ENCODE results near the gene CEP164. TPM values are rescaled to one million over a fixed set of nuclear protein-coding genes. Genes with fewer than 3 reads are reported as not detected.
A peak's percentile ranks its signal among the peaks of the same experiment; 100 is the strongest.

The CEP164 gene
- total and polyA plus RNA-seq, 2 of the 4 experiments (the other 2 are of a cell fraction) = 23.3 to 26.9 TPM

DNA sequence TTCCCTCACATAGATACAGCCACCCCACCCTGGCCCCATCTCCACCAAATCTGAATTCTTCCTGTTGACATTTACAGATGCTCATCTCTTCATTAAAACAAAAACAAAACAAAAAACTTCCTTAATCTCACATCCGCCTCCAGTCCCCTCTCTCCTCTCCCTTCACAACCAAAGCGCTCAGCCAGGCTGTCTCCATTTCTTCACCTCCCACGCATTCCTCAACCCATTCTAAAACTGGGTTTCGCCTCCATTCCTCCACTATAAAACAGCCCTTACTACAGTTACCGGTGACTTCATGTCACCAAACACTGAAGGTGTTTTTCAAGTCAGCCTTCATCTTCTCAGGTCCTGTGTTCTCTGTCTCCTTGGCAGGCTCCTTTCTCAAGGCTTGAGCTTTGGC is 26.9 kb upstream of the CEP164 start:
- peaks cover 12% of the 10 kb centered on the region; the same call in 1 of the 2 replicates for H4K20me1 ChIP-seq (ENCODE audit: insufficient read depth, low read length)
- H4K8ac ChIP-seq (ENCODE audit: low read depth in 2 of 2, low read length in 2 of 2) = peak overlapping the region; percentile 15 to 84; a peak in 2 of 4 replicates
- H2BK120ac ChIP-seq (ENCODE audit: low read depth, low read length) = no peak overlapping the region
- peaks cover 12 to 33% of the 10 kb centered on the region in 2 experiments for H3K79me1 ChIP-seq (ENCODE audit: low read depth in 1 of 2, low read length in 2 of 2)
- BruUV-seq (replicated peaks) = no TSS peak
- H3K4me1 ChIP-seq (ENCODE audit: control insufficient read depth, insufficient read depth, low read length) = peaks cover 13% of the 10 kb centered on the region; the same call in 1 of the 2 replicates
- peak overlapping the region; percentile 11 for H2AFZ ChIP-seq (replicated peaks; ENCODE audit: low read length, poor library complexity)
- H3K27ac ChIP-seq (ENCODE audit: insufficient read depth, low read length) = no peak overlapping the region
- WGBS, 2 experiments (ENCODE audit: extremely low coverage in 2 of 2, insufficient read length in 1 of 2) = 71 to 100% methylated on average over 3 to 5 of the region's 5 CpGs
- H2BK5ac ChIP-seq (ENCODE audit: low read depth, low read length, poor library complexity, severe bottlenecking) = no peak overlapping the region
- H4K5ac ChIP-seq (ENCODE audit: low read depth, low read length) = no peak overlapping the region
- in situ Hi-C loops (cut with MboI; ENCODE audit: low sequenced_read_pairs) (no loop called here), dilution Hi-C loops (cut with HindIII; ENCODE audit: low sequenced_read_pairs, unreplicated experiment) (no loop called here), intact Hi-C loops (cut with micrococcal nuclease) (no loop called here)
- TF ChIP-seq BHLHE40 (IDR thresholded peaks at IDR 0.05; ENCODE audit: low read depth, low read length) (no peak), FOS (IDR thresholded peaks at IDR 0.05; ENCODE audit: low read depth, low read length) (no peak), RAD21 (IDR thresholded peaks at IDR 0.05; ENCODE audit: low read length) (no peak), RFX5 (IDR thresholded peaks at IDR 0.05; ENCODE audit: low read depth, low read length) (no peak), MAZ (IDR thresholded peaks at IDR 0.05; ENCODE audit: borderline replicate concordance, low read depth, low read length) (no peak), CEBPB (IDR thresholded peaks at IDR 0.05; ENCODE audit: low read depth, low read length) (no peak), CHD1 (IDR thresholded peaks at IDR 0.05; ENCODE audit: low read depth, low read length) (no peak), RCOR1 (IDR thresholded peaks at IDR 0.05; ENCODE audit: insufficient replicate concordance, low read length) (no peak), POLR2A (IDR thresholded peaks at IDR 0.05; ENCODE audit: low read depth, low read length) (no peak), MXI1 (IDR thresholded peaks at IDR 0.05; ENCODE audit: borderline replicate concordance, low read depth, low read length) (no peak), SMC3 (IDR thresholded peaks at IDR 0.05; ENCODE audit: low read depth, low read length) (no peak), NFE2L2 (IDR thresholded peaks at IDR 0.05; ENCODE audit: low read depth, low read length) (no peak), MAFK (IDR thresholded peaks at IDR 0.05; ENCODE audit: low read depth, low read length) (no peak)
- TF ChIP-seq, protein P1, sequence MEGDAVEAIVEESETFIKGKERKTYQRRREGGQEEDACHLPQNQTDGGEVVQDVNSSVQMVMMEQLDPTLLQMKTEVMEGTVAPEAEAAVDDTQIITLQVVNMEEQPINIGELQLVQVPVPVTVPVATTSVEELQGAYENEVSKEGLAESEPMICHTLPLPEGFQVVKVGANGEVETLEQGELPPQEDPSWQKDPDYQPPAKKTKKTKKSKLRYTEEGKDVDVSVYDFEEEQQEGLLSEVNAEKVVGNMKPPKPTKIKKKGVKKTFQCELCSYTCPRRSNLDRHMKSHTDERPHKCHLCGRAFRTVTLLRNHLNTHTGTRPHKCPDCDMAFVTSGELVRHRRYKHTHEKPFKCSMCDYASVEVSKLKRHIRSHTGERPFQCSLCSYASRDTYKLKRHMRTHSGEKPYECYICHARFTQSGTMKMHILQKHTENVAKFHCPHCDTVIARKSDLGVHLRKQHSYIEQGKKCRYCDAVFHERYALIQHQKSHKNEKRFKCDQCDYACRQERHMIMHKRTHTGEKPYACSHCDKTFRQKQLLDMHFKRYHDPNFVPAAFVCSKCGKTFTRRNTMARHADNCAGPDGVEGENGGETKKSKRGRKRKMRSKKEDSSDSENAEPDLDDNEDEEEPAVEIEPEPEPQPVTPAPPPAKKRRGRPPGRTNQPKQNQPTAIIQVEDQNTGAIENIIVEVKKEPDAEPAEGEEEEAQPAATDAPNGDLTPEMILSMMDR (conservative IDR thresholded peaks at IDR 0.05; ENCODE audit: low read depth, low read length) = no peak
- TF ChIP-seq, protein P2, sequence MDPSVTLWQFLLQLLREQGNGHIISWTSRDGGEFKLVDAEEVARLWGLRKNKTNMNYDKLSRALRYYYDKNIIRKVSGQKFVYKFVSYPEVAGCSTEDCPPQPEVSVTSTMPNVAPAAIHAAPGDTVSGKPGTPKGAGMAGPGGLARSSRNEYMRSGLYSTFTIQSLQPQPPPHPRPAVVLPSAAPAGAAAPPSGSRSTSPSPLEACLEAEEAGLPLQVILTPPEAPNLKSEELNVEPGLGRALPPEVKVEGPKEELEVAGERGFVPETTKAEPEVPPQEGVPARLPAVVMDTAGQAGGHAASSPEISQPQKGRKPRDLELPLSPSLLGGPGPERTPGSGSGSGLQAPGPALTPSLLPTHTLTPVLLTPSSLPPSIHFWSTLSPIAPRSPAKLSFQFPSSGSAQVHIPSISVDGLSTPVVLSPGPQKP (IDR thresholded peaks at IDR 0.05; ENCODE audit: borderline replicate concordance, low read depth, low read length) = no peak
- TF ChIP-seq, protein P3, sequence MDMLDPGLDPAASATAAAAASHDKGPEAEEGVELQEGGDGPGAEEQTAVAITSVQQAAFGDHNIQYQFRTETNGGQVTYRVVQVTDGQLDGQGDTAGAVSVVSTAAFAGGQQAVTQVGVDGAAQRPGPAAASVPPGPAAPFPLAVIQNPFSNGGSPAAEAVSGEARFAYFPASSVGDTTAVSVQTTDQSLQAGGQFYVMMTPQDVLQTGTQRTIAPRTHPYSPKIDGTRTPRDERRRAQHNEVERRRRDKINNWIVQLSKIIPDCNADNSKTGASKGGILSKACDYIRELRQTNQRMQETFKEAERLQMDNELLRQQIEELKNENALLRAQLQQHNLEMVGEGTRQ (IDR thresholded peaks at IDR 0.05; ENCODE audit: low read depth, low read length) = no peak
- H2BK20ac ChIP-seq (ENCODE audit: low read depth, low read length) = no peak overlapping the region
- ChIA-PET POLR2A (ENCODE audit: unreplicated experiment) (no interaction called here), CTCF (no interaction called here)
- H3K27me3 ChIP-seq (ENCODE audit: control insufficient read depth, insufficient read depth, low read length) = no peaks in the 10 kb centered on the region
- H3K14ac ChIP-seq (replicated peaks; ENCODE audit: low read depth, low read length) = no peak overlapping the region
- H3K56ac ChIP-seq (ENCODE audit: extremely low read depth, insufficient read depth, low read length) = no peak overlapping the region
- H2BK15ac ChIP-seq (ENCODE audit: low read depth, low read length) = no peak overlapping the region
- peaks cover 7% of the 10 kb centered on the region; the same call in 1 of the 2 replicates for H3K9me1 ChIP-seq (ENCODE audit: insufficient read depth, low read length)
- no peak overlapping the region for H3K4me3 ChIP-seq (ENCODE audit: insufficient read depth, low read depth, low read length)
- peak overlapping the region; percentile 48; the same call in 1 of the 2 replicates for H3K4ac ChIP-seq (ENCODE audit: low read depth, low read length)
- H2AK9ac ChIP-seq (replicated peaks; ENCODE audit: low read depth, low read length, poor library complexity) = peak overlapping the region; percentile 58
- H3K4me2 ChIP-seq (ENCODE audit: low read depth, low read length) = peak overlapping the region; percentile 44; the same call in 1 of the 2 replicates
- no peak overlapping the region for H3K18ac ChIP-seq (ENCODE audit: low read depth, low read length)
- no peak overlapping the region for H3K9ac ChIP-seq (ENCODE audit: low read depth, low read length)
- ATAC-seq (ENCODE audit: low read depth) (peak; percentile 30), DNase-seq (no peak)
- peak overlapping the region; percentile 75 for H3K23ac ChIP-seq (ENCODE audit: low read depth, low read length)
- no peak overlapping the region for H4K91ac ChIP-seq (ENCODE audit: insufficient read depth, low read depth, low read length)
- H3K9me3 ChIP-seq (ENCODE audit: control insufficient read depth, insufficient read depth, low read length) = no peaks in the 10 kb centered on the region
- H2AK5ac ChIP-seq (ENCODE audit: low read depth, low read length) = peak overlapping the region; percentile 52; the same call in 1 of the 2 replicates
- H3K36me3 ChIP-seq (ENCODE audit: control insufficient read depth, insufficient read depth, low read length) = peaks cover 1% of the 10 kb centered on the region; the same call in 1 of the 2 replicates

Data from IMR-90 (cell line).